Ureter (tissue), 1 donor: Measurements from ENCODE around the gene HELB. TPM values are rescaled to one million over a fixed set of nuclear protein-coding genes. Genes with fewer than 3 reads are reported as not detected.
A peak's percentile ranks its signal among the peaks of the same experiment; 100 is the strongest.
"Not testable (repeated sequence)": the region's sequence is repeated elsewhere in the genome, so short reads cannot be mapped to it uniquely, and the experiment has no call there.

ENCODE experiments used
- DNase-seq: peaks from one replicate; pipeline ENCODE4 v3.0.0-alpha.2; 2020; ENCODE audit warnings: low spot score
- total RNA-seq: library from RNA; stranded (reverse); gene quantifications from one replicate; pipeline ENCODE4 v1.2.4, GENCODE V29; 2023
- donor health status: DM: yes; HTN: yes; CAD: no.

The HELB gene
- total RNA-seq, 1 donor from 2014 or later = 7.0 TPM

GRCh38 chr12:66303316-66303804 lies 1.1 kb downstream of the HELB start:
- DNase-seq = not testable (repeated sequence)

- no peak for DNase-seq
Measured at GRCh38 chr12:66304296-66304900, 2.1 kb downstream of the HELB start.

GRCh38 chr12:66309606-66310005 lies 7.3 kb downstream of the HELB start:
- DNase-seq = no peak

GRCh38 chr12:66312189-66312588 lies 9.9 kb downstream of the HELB start:
- no peak for DNase-seq

GRCh38 chr12:66314278-66314677 lies 12.0 kb downstream of the HELB start:
- no peak for DNase-seq

- DNase-seq = no peak
Measured at GRCh38 chr12:66319266-66319954, 17.1 kb downstream of the HELB start.

GRCh38 chr12:66320996-66321395 lies 18.7 kb downstream of the HELB start:
- DNase-seq = no peak

- no peak for DNase-seq
Measured at GRCh38 chr12:66321435-66321834, 19.1 kb downstream of the HELB start.

- no peak for DNase-seq
Measured at GRCh38 chr12:66323017-66323416, 20.7 kb downstream of the HELB start.

- DNase-seq = no peak
Measured at GRCh38 chr12:66329941-66330340, 27.6 kb downstream of the HELB start.

GRCh38 chr12:66331016-66331415 lies 28.7 kb downstream of the HELB start:
- DNase-seq = no peak

- DNase-seq = no peak
Measured at GRCh38 chr12:66331814-66332213, 29.5 kb downstream of the HELB start.

GRCh38 chr12:66335746-66336145 lies 33.5 kb downstream of the HELB start:
- DNase-seq = no peak

- no peak for DNase-seq
Measured at GRCh38 chr12:66337381-66338010, 35.2 kb downstream of the HELB start.

GRCh38 chr12:66340131-66340530 lies 37.8 kb downstream of the HELB start:
- DNase-seq = no peak

GRCh38 chr12:66341126-66341525 lies 38.8 kb downstream of the HELB start:
- DNase-seq = no peak

- DNase-seq = no peak
Measured at GRCh38 chr12:66345212-66345611, 42.9 kb downstream of the HELB start.

- DNase-seq = no peak
Measured at GRCh38 chr12:66345956-66346355, 43.7 kb downstream of the HELB start.

- DNase-seq = no peak
Measured at GRCh38 chr12:66351301-66351700, 49.0 kb downstream of the HELB start.

GRCh38 chr12:66352197-66352596 lies 49.9 kb downstream of the HELB start:
- DNase-seq = no peak

GRCh38 chr12:66352899-66353298 lies 50.6 kb downstream of the HELB start:
- no peak for DNase-seq

- peak; percentile 18 for DNase-seq
Measured at GRCh38 chr12:66354291-66354690, 52.0 kb downstream of the HELB start.

GRCh38 chr12:66359300-66359699 lies 57.0 kb downstream of the HELB start:
- DNase-seq = no peak
